Activated CD4-positive, alpha-beta T cell treated with anti-CD3 and anti-CD28 coated beads, Interleukin-2, Interleukin-4, amounts not matched to agents 100 ng/mL and 50 ng/mL, durations not matched to agents 16 hours and 8 hours (primary cell): ENCODE data around the gene DOCK2.
A peak's percentile ranks its signal among the peaks of the same experiment; 100 is the strongest.
"Not testable (repeated sequence)": the region's sequence is repeated elsewhere in the genome, so short reads cannot be mapped to it uniquely, and the experiment has no call there.

Experiments used
- DNase-seq: peaks from one replicate; pipeline ENCODE4 v3.0.0-alpha.2; 2020; ENCODE audit warnings: low spot score

DOCK2 gene

DNA sequence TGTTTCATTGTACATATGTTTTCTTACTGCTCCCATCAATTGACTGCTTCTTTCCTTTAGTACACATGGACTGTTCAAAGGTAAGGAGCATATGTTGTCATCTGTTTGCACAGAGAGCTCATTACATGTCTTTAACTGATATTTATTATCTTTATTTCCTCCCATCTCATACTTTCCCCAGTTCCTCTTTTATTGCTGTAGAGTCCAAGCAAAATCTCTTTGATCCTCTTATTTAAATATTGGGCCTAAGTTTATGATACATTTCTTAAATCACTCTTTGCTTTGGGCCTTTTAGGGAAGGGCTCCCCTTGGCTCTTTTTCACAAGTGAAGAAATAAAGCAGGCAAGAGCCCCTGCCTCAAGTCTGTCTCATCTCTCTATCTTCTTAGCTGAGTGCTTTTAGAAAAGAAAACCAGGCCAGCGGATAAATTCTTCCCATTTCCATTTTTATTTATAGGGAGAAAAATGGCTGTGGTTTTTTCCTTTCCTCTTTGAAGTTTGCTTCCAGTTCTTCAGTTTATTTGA lies 152.4 kb downstream of the DOCK2 start:
- DNase-seq: no peak

DNA sequence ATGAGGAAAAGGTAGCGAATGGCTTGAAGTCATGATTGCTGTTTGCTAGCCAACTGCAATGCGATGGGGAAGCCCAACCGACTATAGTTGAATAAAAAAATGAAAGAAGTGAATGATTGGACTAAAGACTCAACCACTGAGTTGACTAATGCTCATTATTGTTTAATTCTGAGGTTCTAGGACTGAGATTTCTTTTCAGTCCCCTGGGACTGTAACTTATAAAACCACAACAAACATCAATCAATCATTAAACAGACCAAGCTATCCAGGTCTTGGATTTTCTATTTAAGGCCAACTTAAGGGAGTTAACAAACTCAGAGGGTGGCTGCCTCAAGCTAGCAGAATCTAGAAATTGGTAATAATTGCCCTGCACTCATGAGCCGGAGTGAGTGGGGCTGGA lies 154.2 kb downstream of the DOCK2 start:
- DNase-seq: no peak

DNA sequence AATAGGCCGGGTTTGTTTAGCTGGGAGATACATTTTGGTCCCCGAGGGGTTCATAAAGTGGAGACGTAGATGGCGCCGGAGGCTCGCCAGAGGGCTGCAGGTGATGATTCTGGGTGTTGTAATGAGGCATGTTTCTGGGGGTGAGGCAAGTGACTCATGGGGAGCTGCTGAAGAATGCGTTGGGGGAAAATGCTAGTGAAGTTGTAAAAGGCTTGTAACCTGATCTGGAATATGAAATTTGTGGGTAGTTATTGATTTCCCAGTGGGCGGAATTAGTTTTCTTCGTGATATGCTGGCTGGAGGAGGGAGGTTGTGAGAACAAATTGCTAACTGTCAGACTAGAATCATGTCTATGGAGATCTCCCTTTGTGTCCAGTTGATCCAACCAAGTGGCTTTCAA lies 158.3 kb downstream of the DOCK2 start:
- DNase-seq: no peak

DNA sequence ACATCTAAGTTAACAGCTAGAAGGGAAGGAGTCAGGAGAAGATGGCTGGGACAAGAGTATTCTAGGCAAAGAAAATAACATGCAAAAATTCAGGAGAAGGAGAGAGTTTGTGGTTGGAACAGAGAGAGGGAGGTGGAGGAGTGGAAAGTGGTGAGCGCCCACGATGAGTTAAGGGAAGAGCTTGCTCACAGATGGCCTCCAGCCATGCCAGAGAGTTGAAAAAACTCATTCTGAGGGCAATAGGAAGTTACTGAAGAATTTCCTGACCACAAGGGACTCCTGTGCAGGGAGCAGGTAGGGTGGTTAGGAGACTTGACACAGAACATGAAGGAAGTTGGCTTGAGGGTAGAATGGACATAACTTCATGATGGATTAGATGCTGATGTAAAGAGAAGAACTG lies 159.7 kb downstream of the DOCK2 start:
- DNase-seq: no peak

DNA sequence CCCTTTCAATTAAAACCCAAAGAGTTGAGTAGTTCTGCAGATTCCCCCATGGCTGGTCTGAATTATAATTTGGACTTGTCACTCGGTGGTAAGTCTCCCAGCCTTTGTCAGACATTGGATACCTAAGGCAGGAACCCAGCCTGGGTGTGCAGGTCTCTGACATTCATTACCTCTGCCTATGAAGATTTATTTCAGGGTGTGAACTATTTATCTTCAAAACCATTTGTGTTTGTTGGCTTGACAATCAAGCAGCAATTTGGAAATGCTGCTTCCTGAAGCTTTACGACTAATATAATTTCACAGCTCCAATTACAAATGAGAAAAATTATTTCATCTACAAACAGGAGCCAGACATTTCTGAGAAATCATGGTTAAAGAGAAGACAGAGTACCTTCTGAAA lies 160.5 kb downstream of the DOCK2 start:
- no peak for DNase-seq

DNA sequence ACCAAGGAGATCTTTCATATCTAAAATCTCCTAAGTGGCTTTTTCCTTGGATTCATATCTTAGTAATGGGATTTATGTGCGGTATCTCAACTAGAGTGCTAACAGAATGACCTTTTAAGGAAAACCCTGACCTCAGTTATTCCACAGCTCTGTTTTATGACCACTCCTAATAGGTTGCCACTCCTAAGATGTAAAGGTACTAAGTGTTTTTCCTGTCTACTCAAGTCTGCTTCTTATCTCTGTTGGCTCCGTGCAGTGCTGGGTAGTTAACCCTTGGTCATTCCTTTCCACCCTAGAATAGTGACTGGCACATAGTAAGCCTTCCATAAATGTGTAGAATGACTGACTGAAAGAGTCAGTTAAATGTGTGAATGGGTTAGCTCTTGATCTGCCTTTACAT lies 161.4 kb downstream of the DOCK2 start:
- DNase-seq: no peak

DNA sequence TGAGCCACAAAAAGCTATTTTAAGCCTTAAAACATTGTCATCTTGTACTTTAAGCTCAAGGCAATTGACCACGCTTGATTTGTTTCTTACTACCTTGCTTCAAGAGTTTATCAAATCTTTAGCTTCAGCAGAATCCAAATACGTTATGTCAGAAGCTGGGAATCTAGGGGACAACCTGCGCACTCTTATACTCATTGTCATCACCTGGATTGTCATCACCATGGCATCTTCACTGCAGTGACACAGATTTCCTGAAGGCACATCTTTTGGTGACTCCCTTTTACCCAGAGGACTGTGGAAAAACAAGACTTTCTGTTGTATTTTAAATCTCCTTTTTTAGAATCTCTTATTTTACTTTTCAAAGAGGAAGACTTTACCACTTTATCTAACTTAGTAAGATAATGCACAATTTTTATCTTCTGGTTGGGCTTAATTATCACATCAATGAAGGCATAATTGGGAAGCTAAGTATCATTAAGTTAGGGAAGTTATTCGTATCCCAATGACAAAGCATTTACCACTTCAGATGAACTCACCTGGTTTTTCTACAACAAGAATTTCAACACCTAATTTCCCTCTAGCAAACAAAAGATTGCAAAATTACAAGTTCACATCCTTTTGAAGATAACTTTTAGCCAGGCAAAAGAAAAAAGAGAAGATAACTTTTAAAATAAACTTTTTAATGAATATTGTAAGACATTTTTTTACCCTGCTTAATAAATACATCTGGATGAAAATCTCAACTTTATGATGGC lies 162.0 kb downstream of the DOCK2 start:
- DNase-seq: no peak

DNA sequence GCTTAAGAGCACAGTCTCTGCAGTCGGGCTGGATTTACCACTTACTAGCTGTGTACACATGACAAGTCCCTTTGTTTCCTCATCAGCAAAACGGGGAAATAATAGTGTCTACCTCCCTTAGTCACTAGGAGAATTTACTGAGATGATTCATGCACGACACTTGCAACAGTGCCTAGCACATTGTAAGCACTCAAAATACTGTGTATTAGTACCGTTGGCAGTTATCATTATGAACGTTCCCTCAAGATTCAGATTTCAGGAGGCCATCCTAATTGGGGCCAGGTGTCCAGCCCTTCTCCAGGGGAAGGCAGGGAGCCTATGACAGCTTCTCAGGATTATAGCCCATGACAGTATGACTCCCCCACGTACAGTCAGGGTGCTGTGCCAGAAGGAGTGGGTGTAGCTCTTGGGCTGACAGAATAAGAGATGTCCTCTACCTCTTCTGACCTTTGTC lies 164.3 kb downstream of the DOCK2 start:
- DNase-seq: peak; percentile 50

DNA sequence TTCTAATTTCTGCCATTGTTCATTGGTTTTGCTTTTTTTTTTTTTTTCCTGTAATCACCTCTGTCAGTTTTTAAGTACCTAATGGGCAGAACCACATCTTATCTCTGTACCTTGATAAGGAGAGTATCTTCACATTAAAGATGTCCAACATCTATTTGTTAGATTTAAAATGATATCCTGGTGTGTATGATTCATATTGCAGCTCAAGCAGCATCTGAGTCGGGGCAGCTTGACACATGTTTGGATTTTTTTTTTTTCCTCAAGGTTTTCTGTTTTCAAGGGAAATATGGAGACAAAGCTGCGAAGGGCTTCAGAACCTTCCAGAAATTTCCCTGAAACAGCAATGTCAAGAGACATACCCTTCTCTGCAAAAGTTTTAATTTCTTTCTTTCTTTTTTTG lies 164.7 kb downstream of the DOCK2 start:
- no peak for DNase-seq

DNA sequence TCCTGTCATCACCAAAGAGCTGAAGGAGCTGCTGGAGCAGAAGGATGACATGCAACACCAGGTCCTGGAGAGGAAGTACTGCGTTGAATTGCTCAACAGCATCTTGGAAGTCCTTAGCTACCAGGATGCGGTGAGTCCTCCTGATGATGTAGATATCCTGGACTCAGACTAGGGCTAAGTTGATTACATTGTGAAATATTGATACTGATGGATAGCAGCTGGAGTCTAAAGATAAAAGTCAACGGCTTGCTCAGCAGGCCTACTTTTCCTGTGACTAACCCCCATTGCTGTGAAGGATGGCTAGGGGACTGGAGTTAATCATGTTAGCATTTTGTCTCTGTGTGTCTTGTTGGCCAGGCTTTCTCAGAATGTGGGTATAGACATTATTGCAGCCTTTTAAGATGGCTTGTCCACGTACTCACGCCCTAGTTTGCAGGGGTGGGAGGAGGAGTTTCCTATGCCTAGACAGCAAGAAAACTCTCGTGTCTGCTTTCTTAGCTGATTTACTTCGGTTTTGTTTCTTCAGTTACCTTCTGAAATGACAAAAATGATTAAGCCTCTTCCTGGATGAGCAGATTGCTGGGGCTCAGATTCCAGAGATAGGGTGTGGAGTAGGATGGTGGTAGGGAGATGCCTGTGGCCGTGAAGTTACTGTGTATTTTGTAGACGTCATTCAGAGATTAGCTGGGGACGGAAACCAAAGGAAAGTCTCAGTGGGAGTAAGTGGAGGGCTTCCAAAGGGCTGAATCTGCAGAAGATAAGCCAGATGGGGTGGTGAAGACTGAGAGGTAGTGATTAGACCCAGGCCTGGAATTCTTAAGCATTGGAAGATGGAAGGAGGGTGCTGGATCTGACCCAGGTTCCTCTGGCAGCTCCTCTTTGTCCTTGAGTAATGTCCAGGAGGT lies 166.3 kb downstream of the DOCK2 start:
- DNase-seq: peak; percentile 11

DNA sequence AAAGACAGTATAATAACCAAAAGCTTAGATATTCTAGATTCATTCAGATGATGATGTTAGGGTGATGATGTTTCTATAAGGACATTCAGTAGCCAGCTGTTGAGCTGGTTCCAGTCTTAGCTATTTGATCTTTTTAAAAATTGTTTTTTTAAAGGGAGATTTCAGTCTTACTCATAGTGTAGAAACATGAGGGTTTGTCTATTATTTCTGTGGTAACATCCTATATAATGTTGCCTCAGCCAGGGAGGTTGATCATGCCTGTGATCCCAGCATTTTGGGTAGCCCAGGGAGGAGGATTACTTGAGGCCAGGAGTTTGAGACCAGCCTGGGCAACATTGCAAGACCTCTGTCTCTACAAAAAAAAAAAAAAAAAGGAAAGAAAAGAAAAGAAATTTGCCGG lies 167.8 kb downstream of the DOCK2 start:
- peak; percentile 17 for DNase-seq

DNA sequence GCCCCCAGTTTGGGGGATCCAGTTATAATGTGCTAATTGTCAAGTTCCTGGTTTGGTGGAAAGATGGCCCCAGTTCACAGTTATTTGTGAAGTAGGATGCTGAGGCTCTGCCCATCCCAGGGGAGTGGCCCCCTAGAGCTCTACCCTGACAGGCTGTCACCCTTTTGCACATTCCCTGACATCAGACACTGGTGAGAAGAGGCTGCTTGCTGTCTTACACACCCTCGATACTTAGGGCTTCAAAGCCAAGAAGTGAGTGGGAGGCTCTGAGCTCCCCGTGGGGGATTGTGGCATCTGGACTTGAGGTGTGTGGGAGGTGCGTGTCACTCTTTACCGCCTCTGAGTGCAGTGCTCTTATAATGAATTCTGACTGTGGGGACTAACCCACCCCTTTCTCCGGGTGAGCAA lies 168.5 kb downstream of the DOCK2 start:
- DNase-seq: peak; percentile 75

DNA sequence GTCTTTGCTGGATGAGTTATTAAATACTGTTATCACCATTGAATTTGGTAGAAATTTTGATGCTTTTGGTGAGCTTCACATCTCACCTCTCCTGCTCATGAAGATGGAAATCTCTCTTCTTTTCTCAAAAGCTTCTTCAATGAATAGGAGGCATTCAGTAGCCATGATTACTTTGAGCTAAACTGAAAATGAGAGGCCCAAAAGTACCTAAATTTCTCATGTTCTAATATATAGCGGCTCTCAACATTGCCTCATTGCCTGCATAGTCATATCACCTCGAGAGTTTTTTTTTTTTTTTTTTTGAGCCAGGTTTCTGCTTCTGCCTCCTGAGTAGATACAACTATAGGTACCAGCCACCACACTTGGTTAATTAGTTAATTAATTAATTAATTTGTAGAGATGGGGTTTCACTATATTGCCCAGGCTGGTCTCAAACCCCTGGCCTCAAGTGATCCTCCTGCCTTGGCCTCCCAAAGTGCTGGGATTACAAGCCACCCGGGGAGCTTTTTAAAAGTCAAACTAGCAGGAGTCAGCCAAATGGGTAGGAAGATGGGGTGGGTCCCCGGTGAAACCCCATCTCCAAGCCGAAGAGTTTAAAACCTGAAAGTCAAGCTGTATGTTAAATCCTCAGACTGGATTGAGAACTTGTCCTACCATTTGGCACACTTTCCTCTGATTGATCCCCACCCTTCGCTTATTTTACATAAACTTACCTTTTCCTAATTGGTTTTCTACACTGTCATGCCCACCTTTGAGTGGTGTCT lies 169.0 kb downstream of the DOCK2 start:
- peak; percentile 64 for DNase-seq

DNA sequence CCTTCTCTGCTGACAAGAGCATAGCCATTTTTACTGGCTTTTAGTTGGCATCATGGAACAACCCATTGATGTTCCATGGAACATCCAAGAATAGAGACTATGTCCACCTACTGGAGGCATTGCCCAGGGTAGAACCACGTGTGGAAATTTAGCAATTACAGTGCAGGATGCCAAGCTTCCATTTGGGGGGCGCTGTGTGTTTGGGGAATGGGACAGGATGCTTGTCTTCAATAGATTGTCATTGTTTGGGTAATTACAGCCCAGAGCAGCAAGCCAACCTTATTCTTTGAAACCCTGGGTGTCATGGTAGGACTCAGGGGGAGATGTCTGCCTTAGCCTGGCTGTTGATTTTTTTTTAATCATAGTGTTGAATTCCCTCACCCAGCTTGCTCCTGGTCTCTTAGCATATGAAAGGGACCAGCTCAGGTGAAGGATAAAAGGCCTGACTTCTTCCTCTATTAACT lies 171.1 kb downstream of the DOCK2 start:
- DNase-seq: no peak

DNA sequence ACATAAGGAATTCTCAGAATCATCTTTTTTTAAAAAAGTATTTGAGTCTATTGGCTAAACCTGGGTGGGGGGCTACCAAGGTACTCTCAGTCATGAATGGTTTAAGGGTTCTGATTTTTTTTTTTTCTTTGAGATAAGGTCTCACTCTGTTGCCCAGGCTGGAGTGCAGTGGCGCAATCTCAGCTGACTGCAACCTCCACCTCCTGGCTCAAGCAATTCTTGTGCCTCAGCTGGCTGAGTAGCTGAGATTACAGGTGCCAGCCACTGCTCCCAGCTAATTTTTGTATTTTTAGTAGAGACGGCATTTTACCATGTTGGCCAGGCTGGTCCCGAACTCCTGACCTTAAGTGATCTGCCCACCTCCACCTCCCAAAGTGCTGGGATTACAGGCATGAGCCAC lies 171.8 kb downstream of the DOCK2 start:
- not testable (repeated sequence) for DNase-seq

DNA sequence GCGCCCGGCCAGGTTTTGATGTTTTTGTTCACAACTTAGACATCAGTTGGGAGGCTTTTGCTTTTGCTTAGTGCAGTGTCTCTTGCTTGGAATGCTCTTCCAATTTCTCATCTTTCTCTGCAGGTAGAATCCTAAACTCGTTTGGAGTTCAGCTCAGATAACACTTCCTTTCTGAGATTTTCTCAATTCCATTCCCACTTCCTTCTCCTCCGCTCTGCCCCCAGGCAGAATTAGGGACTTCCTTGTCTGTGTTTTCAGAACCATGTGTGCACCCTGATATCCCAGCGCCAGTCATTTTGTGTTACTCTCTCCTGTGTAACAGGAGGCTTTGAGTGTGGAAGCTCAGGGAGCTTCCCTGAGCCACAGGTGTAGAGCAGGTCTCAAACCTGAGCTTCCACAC lies 172.2 kb downstream of the DOCK2 start:
- no peak for DNase-seq

DNA sequence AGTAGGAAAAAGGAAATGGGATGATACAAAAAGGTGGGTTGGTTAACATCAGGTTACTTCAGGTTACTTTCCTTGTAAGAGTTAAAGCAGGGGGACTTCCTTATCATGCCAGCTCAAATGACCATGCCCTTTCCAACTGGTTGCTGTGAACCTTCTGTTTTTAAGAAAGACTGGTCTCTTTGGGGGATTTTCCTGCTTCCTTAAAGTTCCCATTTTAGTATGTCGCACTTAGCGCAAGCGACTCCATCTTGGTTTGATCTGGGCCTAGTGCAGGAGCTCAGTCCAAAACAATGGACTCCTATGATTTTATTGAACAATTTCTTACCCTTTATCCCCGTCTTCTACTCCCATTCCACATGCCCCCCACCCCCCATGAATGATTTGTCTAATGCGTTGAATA lies 173.4 kb downstream of the DOCK2 start:
- no peak for DNase-seq

DNA sequence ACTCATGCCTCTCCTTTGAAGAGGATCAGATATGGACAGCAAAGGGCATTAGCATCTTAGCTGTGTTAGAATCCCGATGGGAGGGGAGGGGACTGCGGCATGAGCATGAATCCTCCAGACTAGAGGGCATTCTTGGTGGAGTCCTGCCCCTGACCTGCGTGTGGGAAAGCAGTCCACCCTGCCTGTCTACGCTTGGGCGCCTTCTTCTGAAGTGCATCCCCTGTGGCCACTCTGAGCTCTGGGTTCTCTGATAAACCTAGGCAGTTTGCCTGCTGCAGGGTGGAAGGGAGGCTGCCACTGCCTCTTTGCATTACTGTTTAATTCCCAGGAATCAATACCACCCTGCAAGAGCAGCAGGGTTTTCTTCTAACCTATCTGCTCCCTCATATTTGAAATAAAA lies 173.9 kb downstream of the DOCK2 start:
- no peak for DNase-seq

DNA sequence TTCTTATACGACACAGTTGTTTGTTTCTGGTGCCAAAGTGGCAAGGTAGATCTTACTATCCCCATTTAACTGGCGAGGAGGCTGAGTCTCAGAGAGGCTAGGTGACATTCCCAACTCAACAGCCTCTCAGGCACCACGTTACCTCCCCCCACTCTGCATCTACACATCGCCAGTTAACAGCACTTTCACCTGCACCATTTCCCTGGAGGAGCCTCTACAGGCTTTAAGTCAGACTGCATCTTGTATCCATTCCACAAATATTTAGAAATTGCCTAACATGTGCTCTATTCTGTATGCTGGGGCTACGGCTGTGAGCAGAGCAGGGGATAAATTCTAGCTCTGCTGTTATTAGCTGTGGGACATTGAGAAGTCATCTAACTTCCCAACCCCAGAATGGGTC lies 174.6 kb downstream of the DOCK2 start:
- DNase-seq: no peak

DNA sequence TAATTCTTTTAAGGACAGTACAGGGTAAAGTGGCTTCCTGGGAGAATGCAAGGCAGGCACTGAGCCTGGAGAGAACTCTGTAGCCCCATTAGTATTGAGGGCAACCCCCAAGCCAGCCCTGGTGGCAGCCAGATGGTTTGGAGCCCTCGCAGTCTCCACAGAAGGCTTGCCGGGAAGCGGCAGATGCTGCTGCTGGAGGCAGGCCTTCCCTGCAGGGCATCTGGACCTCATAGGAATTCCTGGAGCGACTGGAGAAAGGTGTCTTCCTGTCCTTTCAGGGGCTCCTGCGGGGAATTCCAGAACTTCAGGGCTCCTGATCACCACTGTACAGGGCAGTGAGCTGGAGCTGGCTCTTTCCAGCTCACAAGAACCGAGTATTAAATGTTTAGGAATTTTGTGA lies 175.7 kb downstream of the DOCK2 start:
- no peak for DNase-seq

DNA sequence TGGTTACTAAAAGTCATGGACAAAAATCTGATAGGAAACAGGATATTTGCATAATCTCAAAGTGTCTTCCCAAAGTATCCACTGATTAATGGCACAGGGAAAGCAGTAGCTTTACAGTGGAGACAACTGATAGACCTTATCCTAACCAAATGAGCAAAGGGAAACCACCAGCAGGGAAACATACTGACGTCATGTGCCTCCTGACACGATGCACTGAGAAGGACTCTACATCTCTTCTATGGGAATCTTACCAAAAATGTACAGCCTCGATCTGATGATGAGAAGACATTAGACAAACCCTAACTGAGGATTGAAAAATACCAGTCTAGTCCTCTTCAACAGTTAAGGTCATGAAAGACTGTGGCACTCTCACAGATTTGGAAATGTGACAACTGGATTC lies 177.0 kb downstream of the DOCK2 start:
- no peak for DNase-seq

DNA sequence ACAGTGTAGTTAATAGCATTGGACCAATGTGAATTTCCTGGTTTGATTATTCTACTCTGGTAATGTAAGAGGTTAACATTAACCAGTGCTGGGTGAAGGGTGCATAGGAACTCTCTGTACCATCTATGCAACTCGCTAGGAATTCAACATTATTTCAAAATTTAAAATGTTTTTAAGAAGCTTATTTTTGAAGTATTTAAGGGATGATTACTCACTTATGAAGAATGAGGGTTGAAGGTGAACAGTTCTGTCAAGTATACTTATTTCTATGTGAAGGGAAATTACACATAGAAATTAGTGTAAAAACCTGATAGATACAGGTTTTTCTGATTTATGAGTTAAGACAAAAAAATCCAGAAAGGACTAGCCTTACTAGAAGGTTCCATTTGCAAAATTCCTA lies 177.4 kb downstream of the DOCK2 start:
- DNase-seq: no peak
